A673 (cell line): ENCODE results near the gene ATXN10. TPM values are rescaled to one million over a fixed set of nuclear protein-coding genes. Genes with fewer than 3 reads are reported as not detected.

ENCODE experiments used
- BruUV-seq: library from RNA; stranded (reverse); fragments of 400-500 nt; replicated peaks from 2 replicates; lab custom pipeline; 2021; lab: Mats Ljungman, UMichigan
- CTCF ChIA-PET: fragments of 300-600 bp; sonication (Branson Sonifier 250); formaldehyde crosslinking; loops from one replicate; lab custom pipeline; 2022; ENCODE audit warnings: antibody characterized with exemption; lab: Charles Lee
- POLR2A ChIA-PET: fragments of 300-600 bp; sonication (Branson Sonifier 250); formaldehyde crosslinking; loops from one replicate; lab custom pipeline; 2022; ENCODE audit warnings: antibody characterized with exemption; ENCODE audit not compliant: low non-redundant PET; lab: Charles Lee
- DNase-seq: peaks from one replicate; pipeline ENCODE4 v3.0.0-alpha.2; 2015; ENCODE audit warnings: low spot score
- H3K27ac ChIP-seq: fragments of 200-600 bp; sonication (generic); 2 replicates; pipeline ENCODE4 v1.5.1; 2016; ENCODE audit warnings: mixed run types, low read depth, mild to moderate bottlenecking, mixed read lengths, antibody characterized with exemption, low read length; ENCODE audit not compliant: poor library complexity, severe bottlenecking
- H3K27me3 ChIP-seq: fragments of 200-600 bp; sonication (generic); replicated peaks from 2 replicates; pipeline ENCODE4 v1.6.1; 2017; ENCODE audit warnings: mixed run types, low read depth, mild to moderate bottlenecking, mixed read lengths, antibody characterized with exemption, low read length; ENCODE audit not compliant: insufficient read depth, poor library complexity
- H3K36me3 ChIP-seq: fragments of 200-600 bp; sonication (generic); 2 replicates; pipeline ENCODE4 v1.6.1; 2016; ENCODE audit warnings: mixed run types, mild to moderate bottlenecking, mixed read lengths, antibody characterized with exemption, low read length; ENCODE audit not compliant: insufficient read depth, poor library complexity, severe bottlenecking
- H3K4me1 ChIP-seq: fragments of 200-600 bp; sonication (generic); 2 replicates; pipeline ENCODE4 v1.6.1; 2017; ENCODE audit warnings: mixed run types, mild to moderate bottlenecking, mixed read lengths, antibody characterized with exemption, low read length; ENCODE audit not compliant: insufficient read depth, poor library complexity, severe bottlenecking
- H3K4me3 ChIP-seq: fragments of 200-600 bp; sonication (generic); 2 replicates; pipeline ENCODE4 v1.5.1; 2016; ENCODE audit warnings: low read depth, mixed run types, mild to moderate bottlenecking, mixed read lengths, low read length; ENCODE audit not compliant: poor library complexity, severe bottlenecking
- H3K9me3 ChIP-seq: fragments of 200-600 bp; sonication (generic); 2 replicates; pipeline ENCODE4 v1.6.1; 2016; ENCODE audit warnings: mixed run types, low read depth, mild to moderate bottlenecking, mixed read lengths, antibody characterized with exemption, low read length; ENCODE audit not compliant: poor library complexity, severe bottlenecking
- EZH2 ChIP-seq: fragments of 200-600 bp; sonication (generic); IDR thresholded peaks from 2 replicates; pipeline ENCODE4 v1.6.1; 2017; ENCODE audit warnings: borderline replicate concordance, low read depth, mild to moderate bottlenecking, mixed read lengths, antibody characterized with exemption, low read length; ENCODE audit not compliant: poor library complexity, severe bottlenecking
- intact Hi-C: fragments of 100-400 bp; cut with micrococcal nuclease; formaldehyde crosslinking; loops from one replicate; pipeline ENCODE4 v1.10.0; 2022; ENCODE audit not compliant: unreplicated experiment
- microRNA-seq: library from miRNA; unstranded; fragments of <30 nt; microRNA quantifications from one replicate; pipeline ENCODE4 v1.2.0, GENCODE V29; 2021
- total RNA-seq: library from RNA; stranded (reverse); gene quantifications from 2 replicates; pipeline ENCODE4 v1.2.3, GENCODE V29; 2021
- TF ChIP-seq, protein P1 (sequence below): fragments of 300-800, 200-600 bp; sonication (generic); conservative IDR thresholded peaks from 2 replicates; pipeline ENCODE4 v1.5.1; 2017; ENCODE audit warnings: low read depth, mild to moderate bottlenecking, antibody characterized with exemption, low read length, moderate library complexity, mixed read lengths

Gene ATXN10
- total RNA-seq, 1 experiment from 2014 or later: 294 TPM

DNA sequence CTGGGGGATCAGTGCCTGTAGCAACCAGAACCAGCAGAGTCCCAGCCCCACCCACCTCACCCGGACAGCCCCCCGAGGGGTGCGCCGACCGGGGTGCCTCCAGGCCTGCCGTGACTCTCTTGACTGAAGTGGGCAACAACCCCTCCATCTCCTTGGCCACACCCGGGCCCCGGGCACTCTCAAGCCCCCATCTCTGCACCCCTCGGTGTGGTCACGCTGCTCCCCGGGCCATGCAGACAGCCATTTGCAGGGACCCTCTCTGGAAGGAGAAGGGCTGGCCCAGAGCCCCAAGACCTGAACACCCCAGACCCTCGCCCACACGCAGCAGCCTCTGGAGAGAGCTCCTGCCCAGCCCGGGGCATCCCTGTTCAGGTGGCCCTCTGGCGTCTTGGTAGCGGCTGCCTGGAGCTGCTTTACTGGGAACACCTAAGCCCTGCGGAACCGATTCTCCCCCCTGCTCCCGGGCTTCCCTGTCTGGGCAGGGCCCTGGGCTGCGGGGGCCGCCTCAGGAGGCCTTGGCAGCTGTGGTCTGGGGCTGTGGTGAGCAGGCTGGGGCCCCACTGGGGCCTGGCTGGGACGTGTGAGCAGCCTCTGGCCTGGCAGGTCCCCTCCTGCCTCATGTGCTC lies 220.5 kb downstream of the ATXN10 start:
- Histone ChIP-seq H3K4me3 (no peak overlapping the region), H3K9me3 (no peaks in the 10 kb centered on the region), H3K36me3 (no peaks in the 10 kb centered on the region), H3K4me1 (no peaks in the 10 kb centered on the region), H3K27me3 (no peaks in the 10 kb centered on the region), H3K27ac (no peak overlapping the region)
- no TSS peak for BruUV-seq
- intact Hi-C loops: no loop called here
- TF ChIP-seq, protein P1, sequence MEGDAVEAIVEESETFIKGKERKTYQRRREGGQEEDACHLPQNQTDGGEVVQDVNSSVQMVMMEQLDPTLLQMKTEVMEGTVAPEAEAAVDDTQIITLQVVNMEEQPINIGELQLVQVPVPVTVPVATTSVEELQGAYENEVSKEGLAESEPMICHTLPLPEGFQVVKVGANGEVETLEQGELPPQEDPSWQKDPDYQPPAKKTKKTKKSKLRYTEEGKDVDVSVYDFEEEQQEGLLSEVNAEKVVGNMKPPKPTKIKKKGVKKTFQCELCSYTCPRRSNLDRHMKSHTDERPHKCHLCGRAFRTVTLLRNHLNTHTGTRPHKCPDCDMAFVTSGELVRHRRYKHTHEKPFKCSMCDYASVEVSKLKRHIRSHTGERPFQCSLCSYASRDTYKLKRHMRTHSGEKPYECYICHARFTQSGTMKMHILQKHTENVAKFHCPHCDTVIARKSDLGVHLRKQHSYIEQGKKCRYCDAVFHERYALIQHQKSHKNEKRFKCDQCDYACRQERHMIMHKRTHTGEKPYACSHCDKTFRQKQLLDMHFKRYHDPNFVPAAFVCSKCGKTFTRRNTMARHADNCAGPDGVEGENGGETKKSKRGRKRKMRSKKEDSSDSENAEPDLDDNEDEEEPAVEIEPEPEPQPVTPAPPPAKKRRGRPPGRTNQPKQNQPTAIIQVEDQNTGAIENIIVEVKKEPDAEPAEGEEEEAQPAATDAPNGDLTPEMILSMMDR: no peak
- no peak for TF ChIP-seq EZH2
- DNase-seq: no peak
- ChIA-PET CTCF (no interaction called here), POLR2A (no interaction called here)

DNA sequence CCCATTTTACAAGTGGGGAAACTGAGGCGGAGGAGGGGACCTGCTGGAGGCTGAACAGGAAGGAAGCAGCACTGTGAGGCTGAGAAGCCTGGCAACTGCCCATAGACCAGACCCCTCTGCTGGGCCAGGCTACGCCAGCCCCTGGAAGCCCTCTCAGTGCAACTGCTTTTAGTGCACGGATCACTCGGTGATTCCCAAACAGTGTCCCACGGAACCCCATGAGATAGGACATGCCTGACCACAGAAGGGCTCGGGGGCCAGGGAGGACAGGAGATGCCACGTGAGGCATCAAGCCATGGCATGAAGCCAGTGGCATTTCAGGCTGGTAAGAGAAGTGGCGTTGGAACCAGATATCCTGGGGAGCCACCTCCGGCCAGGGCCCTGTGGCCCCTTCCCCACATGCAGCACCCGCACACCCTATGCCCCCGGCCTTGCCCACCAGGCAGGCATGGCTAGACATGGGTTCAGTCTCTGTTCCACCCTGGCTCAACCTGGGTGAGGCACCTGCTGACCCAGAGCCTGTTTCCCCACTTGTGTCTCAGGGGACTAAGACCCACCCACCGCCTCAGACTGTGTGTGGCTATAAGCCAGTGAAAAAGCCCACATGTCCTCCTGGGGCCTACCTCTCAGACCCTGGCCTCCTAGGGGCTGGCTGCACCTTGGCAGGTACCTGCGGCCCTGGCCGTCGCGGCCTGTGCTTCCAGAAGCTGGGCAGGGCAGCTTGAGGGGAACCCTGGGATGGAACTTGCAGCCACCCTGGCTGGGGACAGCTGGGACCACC lies 221.2 kb downstream of the ATXN10 start:
- TF ChIP-seq EZH2: no peak
- TF ChIP-seq, protein P1: no peak
- BruUV-seq: no TSS peak
- no peak for DNase-seq
- ChIA-PET CTCF (interaction anchor here (0.5 kb wide), 1 partner anchor 224 kb away, joined by 5 read pairs; no protein-coding TSS in a partner anchor), POLR2A (no interaction called here)
- Histone ChIP-seq H3K4me3 (no peak overlapping the region), H3K27ac (no peak overlapping the region), H3K9me3 (no peaks in the 10 kb centered on the region), H3K27me3 (no peaks in the 10 kb centered on the region), H3K36me3 (no peaks in the 10 kb centered on the region), H3K4me1 (no peaks in the 10 kb centered on the region)
- intact Hi-C loops: no loop called here

DNA sequence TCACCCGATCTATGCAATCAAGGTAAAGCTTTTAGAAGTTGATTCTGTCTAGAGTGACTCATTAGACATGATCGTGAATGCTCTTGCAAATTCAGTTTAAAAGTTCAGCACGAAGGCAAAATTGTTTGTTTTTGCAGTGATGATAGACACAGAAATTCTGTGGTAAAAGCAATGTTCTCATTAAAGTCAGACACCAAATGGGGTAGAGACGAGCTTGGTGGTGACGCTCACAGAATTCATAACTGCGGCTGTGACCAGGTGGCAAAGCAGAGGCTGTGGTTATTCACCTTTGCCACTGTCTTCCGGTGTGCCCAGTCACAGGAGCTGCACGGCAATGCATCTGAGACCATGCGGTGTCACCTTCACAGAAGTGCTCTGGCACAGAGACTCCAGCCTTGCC lies 221.9 kb downstream of the ATXN10 start:
- intact Hi-C loops: no loop called here
- ChIA-PET CTCF (interaction anchor here (0.5 kb wide), 1 partner anchor 223 kb away, joined by 5 read pairs; no protein-coding TSS in a partner anchor), POLR2A (no interaction called here)
- DNase-seq: no peak
- Histone ChIP-seq H3K4me1 (no peaks in the 10 kb centered on the region), H3K9me3 (no peaks in the 10 kb centered on the region), H3K36me3 (no peaks in the 10 kb centered on the region), H3K4me3 (no peak overlapping the region), H3K27ac (no peak overlapping the region), H3K27me3 (no peaks in the 10 kb centered on the region)
- no peak for TF ChIP-seq EZH2
- TF ChIP-seq, protein P1: no peak
- BruUV-seq: no TSS peak

Small RNAs within 50 kb of the gene (microRNA-seq; reads per million reads assigned to microRNA genes)
- gene MIR4762: 0.81 reads per million

Other genes with a start within 250 kb of the ATXN10 start
- gene FBLN1, start 169.0 kb upstream of the ATXN10 start, total RNA-seq: 96.4 and 117 TPM in 2 replicates